Smooth muscle cell of the umbilical artery (primary cell): ENCODE measurements around the gene USP40. TPM values are rescaled to one million over a fixed set of nuclear protein-coding genes. Genes with fewer than 3 reads are reported as not detected.

ENCODE experiments used
- total RNA-seq: library from RNA; depleted of rRNA; stranded (reverse); fragments of >200 nt; gene quantifications from 2 replicates; pipeline ENCODE4 v1.2.3, GENCODE V29; 2014

USP40 gene
- 44.2 and 54.6 TPM in 2 replicates for total RNA-seq

GRCh38 chr2:233566141-233566956 lies at the start of gene USP40:
USP40 (minus strand) TSS chr2:233566782; CDS start chr2:233565554, 1,228 bp downstream.

Other genes starting within 250 kb of the USP40 start
- gene DGKD, start 212.3 kb downstream of the USP40 start, total RNA-seq: 9.2 and 14.9 TPM in 2 replicates
- gene UGT1A8, start 50.9 kb upstream of the USP40 start, total RNA-seq: not detected in 2 replicates
- not detected in 2 replicates for gene UGT1A10, start 69.7 kb upstream of the USP40 start, total RNA-seq
- not detected in 2 replicates for gene UGT1A9, start 105.1 kb upstream of the USP40 start, total RNA-seq
- gene UGT1A7, start 115.1 kb upstream of the USP40 start, total RNA-seq: not detected in 2 replicates
- gene UGT1A6, start 126.1 kb upstream of the USP40 start, total RNA-seq: not detected in 2 replicates
- gene UGT1A5, start 146.1 kb upstream of the USP40 start, total RNA-seq: not detected in 2 replicates
- gene UGT1A4, start 152.0 kb upstream of the USP40 start, total RNA-seq: not detected in 2 replicates
- gene UGT1A3, start 162.3 kb upstream of the USP40 start, total RNA-seq: not detected in 2 replicates
- not detected in 2 replicates for gene UGT1A1, start 193.5 kb upstream of the USP40 start, total RNA-seq
- gene MROH2A, start 211.5 kb upstream of the USP40 start, total RNA-seq: not detected in 2 replicates